ENCODE data around the gene SNCB.

The SNCB gene

GRCh38 chr5:176665517-176665916, 35.2 kb upstream of the SNCB start:
- no peak overlapping the region for H3K4me3 ChIP-seq (ENCODE audit: low read length, poor library complexity, severe bottlenecking)
- no peaks in the 10 kb centered on the region for H4K20me1 ChIP-seq (ENCODE audit: insufficient read depth, low read length, poor library complexity, severe bottlenecking)
- H2AFZ ChIP-seq (ENCODE audit: low read length): no peak overlapping the region
- TF ChIP-seq EZH2phosphoT487 (IDR thresholded peaks at IDR 0.05; ENCODE audit: borderline replicate concordance) (no peak), CTCF (conservative IDR thresholded peaks at IDR 0.05; ENCODE audit: low read length) (no peak)
- H3K9me3 ChIP-seq (ENCODE audit: insufficient read depth, low read depth, low read length): no peaks in the 10 kb centered on the region
- H3K9me2 ChIP-seq (replicated peaks; ENCODE audit: low read depth, low read length): no peaks in the 10 kb centered on the region
- H3K27me3 ChIP-seq (ENCODE audit: insufficient read depth, low read length, poor library complexity, severe bottlenecking): no peaks in the 10 kb centered on the region
- no peaks in the 10 kb centered on the region for H3K36me3 ChIP-seq (ENCODE audit: insufficient read depth, low read length)
- H3K4me2 ChIP-seq (ENCODE audit: low read depth, low read length, poor library complexity, severe bottlenecking): no peak overlapping the region
- H3K4me1 ChIP-seq (ENCODE audit: insufficient read depth, low read length, poor library complexity, severe bottlenecking): no peaks in the 10 kb centered on the region
- H3K9ac ChIP-seq (ENCODE audit: low read depth, low read length, poor library complexity, severe bottlenecking): no peak overlapping the region
- H3F3A ChIP-seq (ENCODE audit: low read depth): no peaks in the 10 kb centered on the region
- H3K79me2 ChIP-seq (ENCODE audit: insufficient read depth, low read length): no peaks in the 10 kb centered on the region

- Histone ChIP-seq H3K27me3 (ENCODE audit: insufficient read depth, low read length, poor library complexity, severe bottlenecking) (no peaks in the 10 kb centered on the region), H3K36me3 (ENCODE audit: insufficient read depth, low read length) (no peaks in the 10 kb centered on the region), H3K9ac (ENCODE audit: low read depth, low read length, poor library complexity, severe bottlenecking) (no peak overlapping the region), H3K9me3 (ENCODE audit: insufficient read depth, low read depth, low read length) (no peaks in the 10 kb centered on the region), H3K4me2 (ENCODE audit: low read depth, low read length, poor library complexity, severe bottlenecking) (no peak overlapping the region), H4K20me1 (ENCODE audit: insufficient read depth, low read length, poor library complexity, severe bottlenecking) (no peaks in the 10 kb centered on the region), H3K9me2 (replicated peaks; ENCODE audit: low read depth, low read length) (no peaks in the 10 kb centered on the region), H3F3A (ENCODE audit: low read depth) (no peaks in the 10 kb centered on the region), H2AFZ (ENCODE audit: low read length) (no peak overlapping the region), H3K4me3 (ENCODE audit: low read length, poor library complexity, severe bottlenecking) (no peak overlapping the region), H3K79me2 (ENCODE audit: insufficient read depth, low read length) (no peaks in the 10 kb centered on the region), H3K4me1 (ENCODE audit: insufficient read depth, low read length, poor library complexity, severe bottlenecking) (no peaks in the 10 kb centered on the region)
- TF ChIP-seq CTCF (conservative IDR thresholded peaks at IDR 0.05; ENCODE audit: low read length) (no peak), EZH2phosphoT487 (IDR thresholded peaks at IDR 0.05; ENCODE audit: borderline replicate concordance) (no peak)
Measured at GRCh38 chr5:176664886-176665285, 34.6 kb upstream of the SNCB start.

- Histone ChIP-seq H3K9ac (ENCODE audit: low read depth, low read length, poor library complexity, severe bottlenecking) (no peak overlapping the region), H3K4me2 (ENCODE audit: low read depth, low read length, poor library complexity, severe bottlenecking) (no peak overlapping the region), H3K36me3 (ENCODE audit: insufficient read depth, low read length) (no peaks in the 10 kb centered on the region), H3F3A (ENCODE audit: low read depth) (no peaks in the 10 kb centered on the region), H3K4me3 (ENCODE audit: low read length, poor library complexity, severe bottlenecking) (no peak overlapping the region), H4K20me1 (ENCODE audit: insufficient read depth, low read length, poor library complexity, severe bottlenecking) (no peaks in the 10 kb centered on the region), H3K27me3 (ENCODE audit: insufficient read depth, low read length, poor library complexity, severe bottlenecking) (no peaks in the 10 kb centered on the region), H3K4me1 (ENCODE audit: insufficient read depth, low read length, poor library complexity, severe bottlenecking) (no peaks in the 10 kb centered on the region), H3K79me2 (ENCODE audit: insufficient read depth, low read length) (no peaks in the 10 kb centered on the region), H3K9me2 (replicated peaks; ENCODE audit: low read depth, low read length) (no peaks in the 10 kb centered on the region), H2AFZ (ENCODE audit: low read length) (no peak overlapping the region), H3K9me3 (ENCODE audit: insufficient read depth, low read depth, low read length) (no peaks in the 10 kb centered on the region)
- TF ChIP-seq CTCF (conservative IDR thresholded peaks at IDR 0.05; ENCODE audit: low read length): no peak
- TF ChIP-seq EZH2phosphoT487 (IDR thresholded peaks at IDR 0.05; ENCODE audit: borderline replicate concordance): no peak
Measured at GRCh38 chr5:176664479-176664878, 34.1 kb upstream of the SNCB start.

Data from Loucy (cell line).